Fibroblast of pulmonary artery (primary cell): ENCODE data around the gene TAL1.

Experiments used
- DNase-seq: peaks from one replicate; pipeline ENCODE4 v3.0.0-alpha.2; 2010; ENCODE audit warnings: low read depth
- H3K4me3 ChIP-seq: replicated peaks from 2 replicates; pipeline ENCODE4 v1.5.1; 2011; ENCODE audit warnings: low read depth, mild to moderate bottlenecking, control low read depth, low read length, moderate library complexity
- CTCF ChIP-seq: IDR thresholded peaks from 2 replicates; pipeline ENCODE4 v1.5.1; 2011; ENCODE audit warnings: mild to moderate bottlenecking, control low read depth, low read length, inconsistent platforms; ENCODE audit errors: missing control alignments

TAL1 gene

GRCh38 chr1:47229031-47229885 lies 2.8 kb downstream of the TAL1 start:
- no peak for DNase-seq
- TF ChIP-seq CTCF, result no peak
- H3K4me3 ChIP-seq, result no peak overlapping the region

- TF ChIP-seq CTCF, result no peak
- no peak for DNase-seq
- no peak overlapping the region for H3K4me3 ChIP-seq
Measured at GRCh38 chr1:47228644-47229030, 3.4 kb downstream of the TAL1 start.

GRCh38 chr1:47227341-47228232 lies 4.4 kb downstream of the TAL1 start:
- H3K4me3 ChIP-seq, result no peak overlapping the region
- no peak for TF ChIP-seq CTCF
- no peak for DNase-seq

GRCh38 chr1:47226839-47227215 lies 5.2 kb downstream of the TAL1 start:
- no peak for DNase-seq
- TF ChIP-seq CTCF, result no peak
- H3K4me3 ChIP-seq, result no peak overlapping the region

- no peak overlapping the region for H3K4me3 ChIP-seq
- no peak for TF ChIP-seq CTCF
- no peak for DNase-seq
Measured at GRCh38 chr1:47226121-47226838, 5.7 kb downstream of the TAL1 start.

GRCh38 chr1:47225430-47226100 lies 6.5 kb downstream of the TAL1 start:
- DNase-seq, result no peak
- TF ChIP-seq CTCF, result no peak
- H3K4me3 ChIP-seq, result peak overlapping the region; percentile 14
